Ovary (tissue), 9 donors: ENCODE results near the gene NDUFA13. TPM values are rescaled to one million over a fixed set of nuclear protein-coding genes. Genes with fewer than 3 reads are reported as not detected.

ENCODE experiments used
- DNase-seq, 5 donors: peaks; one replicate each; pipeline ENCODE4 v3.0.0-alpha.2; 2019 to 2020
- H3K27ac ChIP-seq, 2 donors: fragments of 200-600 bp; one replicate each; pipeline versions ENCODE4 v1.5.1 to v1.8.0; 2019 to 2022
- H3K27me3 ChIP-seq: fragments of 200-600 bp; one replicate; pipeline ENCODE4 v1.8.0; 2022
- H3K36me3 ChIP-seq: fragments of 200-600 bp; sonication (generic); one replicate; pipeline ENCODE4 v1.5.1; 2019
- H3K4me1 ChIP-seq: one replicate; pipeline ENCODE4 v1.8.1; 2013; ENCODE audit warnings: mild to moderate bottlenecking, moderate library complexity; ENCODE audit not compliant: insufficient read depth
- H3K4me3 ChIP-seq: fragments of 200-600 bp; sonication (generic); one replicate; pipeline ENCODE4 v1.5.1; 2017
- H3K9me3 ChIP-seq, 2 donors: fragments of 200-600 bp in 1 of 2; sonication (generic) in 1 of 2; one replicate each; pipeline versions ENCODE4 v1.5.1 to v1.8.1; 2013 to 2019; ENCODE audit warnings: mild to moderate bottlenecking in 1 of 2, moderate library complexity in 1 of 2
- CTCF ChIP-seq, 3 donors: fragments of 450-650 bp in 2 of 3; fragments of 200-600 bp in 1 of 3; IDR thresholded peaks; one replicate each; pipeline versions ENCODE4 v1.5.1 to v1.8.0; 2016 to 2022; ENCODE audit warnings: antibody characterized with exemption in 3 of 3, mild to moderate bottlenecking in 1 of 3
- EP300 ChIP-seq: sonication (generic); formaldehyde crosslinking; IDR thresholded peaks from one replicate; pipeline ENCODE4 v1.6.1; 2017; ENCODE audit warnings: antibody characterized with exemption
- POLR2A ChIP-seq: fragments of 450-650 bp; IDR thresholded peaks from one replicate; pipeline ENCODE4 v1.6.1; 2017; ENCODE audit warnings: antibody characterized with exemption, mild to moderate bottlenecking, moderate library complexity
- WGBS, 3 donors: extraction: QIAGEN DNeasy Blood & Tissue Kit in 1 of 3; methylation state at CpG; one replicate each; pipeline versions ENCODE4 v1.1.5 to v1.1.7; 2013 to 2017; 5-methylcytosine and 5-hydroxymethylcytosine counted together
- intact Hi-C, 4 donors: fragments of 100-400 bp; cut with DNase I; formaldehyde crosslinking; loops; one replicate each; pipeline versions ENCODE4 v1.11.0 to v1.15.1; 2022 to 2023
- polyA plus RNA-seq, 2 donors: library from polyadenylated mRNA; stranded (reverse); fragments of 200-250 nt in 1 of 2; fragments of 350-450 nt in 1 of 2; fragmentation: Illumina TruSeq in 1 of 2; extraction: RNeasy Lipid Tissue Mini Kit (QIAGEN cat#74804) in 1 of 2; gene quantifications; one replicate each; pipeline ENCODE4 v1.2.3, GENCODE V29; 2013 to 2014
- total RNA-seq, 7 donors: library from RNA; depleted of rRNA in 2 of 7; stranded (reverse); fragments of >200 nt in 2 of 7; fragmentation: NEBNext Ultra II Directional in 3 of 7; extraction: Animal tissue kit (Norgen Biotek cat#: 25700) in 3 of 7; gene quantifications; one replicate each; pipeline versions ENCODE4 v1.1.0 to v1.2.4, GENCODE V29; 2016 to 2023
- donor health status: DM: no; HTN: no; CAD: no; lungs with moderate emphysema.
- donor health status: DM: no; HTN: no; CAD: no.
- donor health status: Bipolar disorder and iron deficiency.
- donor health status: DM: yes; HTN: yes; CAD: no.
- donor health status: DM: no; HTN: no; CAD: no.
- donor health status: DM: yes; HTN: yes; CAD: no.

The NDUFA13 gene
- total and polyA plus RNA-seq, 9 donors, result 33.5 to 291 (median 202) TPM

GRCh38 chr19:19550485-19550929 lies 34.5 kb downstream of the NDUFA13 start:
- Histone ChIP-seq H3K36me3 (no peaks in the 10 kb centered on the region), H3K4me3 (no peak overlapping the region), H3K27me3 (no peaks in the 10 kb centered on the region), H3K9me3 (no peaks in the 10 kb centered on the region), H3K4me1 (no peaks in the 10 kb centered on the region), H3K27ac (no peak overlapping the region)
- DNase-seq, result no peak
- 0 to 5% (median 2%) methylated on average over 6 to 8 of the region's 8 CpGs for WGBS, 3 donors
- no peak for TF ChIP-seq CTCF (IDR thresholded peaks at IDR 0.05)
- TF ChIP-seq EP300, result no peak
- TF ChIP-seq POLR2A, result no peak
- intact Hi-C loops, result no loop called here

GRCh38 chr19:19550972-19551852 lies 35.2 kb downstream of the NDUFA13 start:
- intact Hi-C loops, result no loop called here
- Histone ChIP-seq H3K4me3 (no peak overlapping the region), H3K9me3 (no peaks in the 10 kb centered on the region), H3K36me3 (no peaks in the 10 kb centered on the region), H3K4me1 (no peaks in the 10 kb centered on the region), H3K27ac (no peak overlapping the region), H3K27me3 (no peaks in the 10 kb centered on the region)
- WGBS, 3 donors, result 61 to 77% (median 62%) methylated on average over 10 of the region's 10 CpGs
- DNase-seq, result no peak
- TF ChIP-seq CTCF (IDR thresholded peaks at IDR 0.05), result no peak
- no peak for TF ChIP-seq EP300
- no peak for TF ChIP-seq POLR2A

GRCh38 chr19:19551853-19552192 lies 35.8 kb downstream of the NDUFA13 start:
- intact Hi-C loops, result no loop called here
- TF ChIP-seq CTCF (IDR thresholded peaks at IDR 0.05), result no peak
- TF ChIP-seq POLR2A, result no peak
- TF ChIP-seq EP300, result no peak
- no peaks in the 10 kb centered on the region for H3K4me1 ChIP-seq
- H3K27me3 ChIP-seq, result no peaks in the 10 kb centered on the region
- H3K4me3 ChIP-seq, result no peak overlapping the region
- 52 to 58% (median 53%) methylated on average over 14 of the region's 14 CpGs for WGBS, 3 donors
- no peaks in the 10 kb centered on the region for H3K36me3 ChIP-seq
- H3K9me3 ChIP-seq, result no peaks in the 10 kb centered on the region
- H3K27ac ChIP-seq, result no peak overlapping the region
- no peak for DNase-seq

GRCh38 chr19:19552798-19553197 lies 36.8 kb downstream of the NDUFA13 start:
- H3K36me3 ChIP-seq, result no peaks in the 10 kb centered on the region
- 59 to 73% (median 66%) methylated on average over 5 to 6 of the region's 6 CpGs for WGBS, 3 donors
- intact Hi-C loops, result no loop called here
- H3K4me1 ChIP-seq, result no peaks in the 10 kb centered on the region
- DNase-seq, result no peak
- TF ChIP-seq CTCF (IDR thresholded peaks at IDR 0.05), result no peak
- no peaks in the 10 kb centered on the region for H3K9me3 ChIP-seq
- no peaks in the 10 kb centered on the region for H3K27me3 ChIP-seq
- no peak overlapping the region for H3K27ac ChIP-seq
- no peak overlapping the region for H3K4me3 ChIP-seq
